ENCODE measurements around the gene LSMEM2. TPM values are rescaled to one million over a fixed set of nuclear protein-coding genes. Genes with fewer than 3 reads are reported as not detected.

Gene LSMEM2
- total and polyA plus RNA-seq, 2 experiments from 2014 or later: 0.59 to 0.86 TPM

DNA sequence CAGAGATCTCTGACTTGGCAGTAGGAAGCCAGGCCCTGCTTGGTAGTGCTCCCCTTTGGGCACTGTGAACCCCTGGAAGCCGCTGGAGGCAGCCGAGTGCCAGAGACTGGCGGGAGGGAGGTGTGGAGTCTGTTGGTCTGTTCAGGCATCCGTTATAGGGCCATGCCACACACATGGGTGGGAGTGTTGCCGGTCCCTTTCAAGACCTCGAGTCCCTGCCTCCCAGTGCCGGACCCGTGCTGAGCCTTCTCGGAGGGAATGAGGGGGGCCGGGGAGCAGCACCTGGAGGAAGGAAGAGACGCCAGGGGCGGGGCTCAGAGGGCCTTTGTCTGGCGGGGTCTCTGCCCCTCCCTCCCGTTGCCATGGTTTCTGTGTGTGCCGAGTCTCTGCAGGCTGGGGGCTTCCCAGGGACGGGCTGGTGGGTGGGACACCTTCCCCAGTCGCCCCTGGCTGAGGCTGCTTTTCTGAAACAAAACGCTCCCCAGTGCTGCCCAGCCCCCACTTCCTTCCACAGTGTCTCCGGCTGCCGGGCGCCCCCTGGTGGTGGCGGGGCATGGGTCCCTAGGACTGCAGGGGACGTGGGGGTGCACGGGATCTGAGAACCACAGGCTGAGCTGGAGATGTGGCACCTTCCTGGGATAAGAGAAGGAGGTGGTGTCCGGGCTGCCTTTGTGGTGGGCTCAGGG lies 32.9 kb upstream of the LSMEM2 start:
- Mint-ChIP-seq H3K9me3 (no peaks in the 10 kb centered on the region), H3K4me1 (peaks cover 66% of the 10 kb centered on the region), H3K27me3 (ENCODE audit: insufficient read depth, low read depth, poor library complexity) (peaks cover 20% of the 10 kb centered on the region), H3K4me3 (peak overlapping the region; percentile 39), H3K27ac (peak overlapping the region; percentile 94), H3K36me3 (ENCODE audit: low read depth) (peaks cover 15% of the 10 kb centered on the region)
- Histone ChIP-seq H3K4me3 (peak overlapping the region; percentile 35; the same call in 1 of the 2 replicates), H2AFZ (no peak overlapping the region), H3K36me3 (ENCODE audit: insufficient read depth) (no peaks in the 10 kb centered on the region), H3K27me3 (ENCODE audit: insufficient read depth) (no peaks in the 10 kb centered on the region), H3K4me1 (ENCODE audit: insufficient read depth) (peaks cover 48% of the 10 kb centered on the region), H3K79me2 (replicated peaks; ENCODE audit: insufficient read depth) (peaks cover 86% of the 10 kb centered on the region), H3K4me2 (peak overlapping the region; percentile 72), H3F3A (replicated peaks; ENCODE audit: low read depth) (peaks cover 11% of the 10 kb centered on the region; the same call in 1 of the 2 replicates), H3K9me2 (ENCODE audit: insufficient read depth) (no peaks in the 10 kb centered on the region), H4K20me1 (replicated peaks; ENCODE audit: insufficient read depth) (peaks cover 49% of the 10 kb centered on the region), H3K27ac (ENCODE audit: low read depth) (peak overlapping the region; percentile 92)
- peak; percentile 66 for TF ChIP-seq CREB1 (CRISPR knock-in tag; IDR thresholded peaks at IDR 0.05; ENCODE audit: low read depth)
- TF ChIP-seq, protein P1, sequence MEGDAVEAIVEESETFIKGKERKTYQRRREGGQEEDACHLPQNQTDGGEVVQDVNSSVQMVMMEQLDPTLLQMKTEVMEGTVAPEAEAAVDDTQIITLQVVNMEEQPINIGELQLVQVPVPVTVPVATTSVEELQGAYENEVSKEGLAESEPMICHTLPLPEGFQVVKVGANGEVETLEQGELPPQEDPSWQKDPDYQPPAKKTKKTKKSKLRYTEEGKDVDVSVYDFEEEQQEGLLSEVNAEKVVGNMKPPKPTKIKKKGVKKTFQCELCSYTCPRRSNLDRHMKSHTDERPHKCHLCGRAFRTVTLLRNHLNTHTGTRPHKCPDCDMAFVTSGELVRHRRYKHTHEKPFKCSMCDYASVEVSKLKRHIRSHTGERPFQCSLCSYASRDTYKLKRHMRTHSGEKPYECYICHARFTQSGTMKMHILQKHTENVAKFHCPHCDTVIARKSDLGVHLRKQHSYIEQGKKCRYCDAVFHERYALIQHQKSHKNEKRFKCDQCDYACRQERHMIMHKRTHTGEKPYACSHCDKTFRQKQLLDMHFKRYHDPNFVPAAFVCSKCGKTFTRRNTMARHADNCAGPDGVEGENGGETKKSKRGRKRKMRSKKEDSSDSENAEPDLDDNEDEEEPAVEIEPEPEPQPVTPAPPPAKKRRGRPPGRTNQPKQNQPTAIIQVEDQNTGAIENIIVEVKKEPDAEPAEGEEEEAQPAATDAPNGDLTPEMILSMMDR (conservative IDR thresholded peaks at IDR 0.05; ENCODE audit: low read depth in 2 of 2): peak; percentile 92 to 97
- TF ChIP-seq EZH2phosphoT487 (IDR thresholded peaks at IDR 0.05; ENCODE audit: unreplicated experiment): no peak
- TF ChIP-seq, protein P2, sequence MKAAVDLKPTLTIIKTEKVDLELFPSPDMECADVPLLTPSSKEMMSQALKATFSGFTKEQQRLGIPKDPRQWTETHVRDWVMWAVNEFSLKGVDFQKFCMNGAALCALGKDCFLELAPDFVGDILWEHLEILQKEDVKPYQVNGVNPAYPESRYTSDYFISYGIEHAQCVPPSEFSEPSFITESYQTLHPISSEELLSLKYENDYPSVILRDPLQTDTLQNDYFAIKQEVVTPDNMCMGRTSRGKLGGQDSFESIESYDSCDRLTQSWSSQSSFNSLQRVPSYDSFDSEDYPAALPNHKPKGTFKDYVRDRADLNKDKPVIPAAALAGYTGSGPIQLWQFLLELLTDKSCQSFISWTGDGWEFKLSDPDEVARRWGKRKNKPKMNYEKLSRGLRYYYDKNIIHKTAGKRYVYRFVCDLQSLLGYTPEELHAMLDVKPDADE (IDR thresholded peaks at IDR 0.05): peak; percentile 68
- TF ChIP-seq ZNF331 (CRISPR knock-in tag; IDR thresholded peaks at IDR 0.05; ENCODE audit: low read depth): no peak
- TF ChIP-seq JUNB (IDR thresholded peaks at IDR 0.05; ENCODE audit: unreplicated experiment): no peak
- peak; percentile 77 for ATAC-seq
- DNase-seq (ENCODE audit: low spot score): peak; percentile 98

DNA sequence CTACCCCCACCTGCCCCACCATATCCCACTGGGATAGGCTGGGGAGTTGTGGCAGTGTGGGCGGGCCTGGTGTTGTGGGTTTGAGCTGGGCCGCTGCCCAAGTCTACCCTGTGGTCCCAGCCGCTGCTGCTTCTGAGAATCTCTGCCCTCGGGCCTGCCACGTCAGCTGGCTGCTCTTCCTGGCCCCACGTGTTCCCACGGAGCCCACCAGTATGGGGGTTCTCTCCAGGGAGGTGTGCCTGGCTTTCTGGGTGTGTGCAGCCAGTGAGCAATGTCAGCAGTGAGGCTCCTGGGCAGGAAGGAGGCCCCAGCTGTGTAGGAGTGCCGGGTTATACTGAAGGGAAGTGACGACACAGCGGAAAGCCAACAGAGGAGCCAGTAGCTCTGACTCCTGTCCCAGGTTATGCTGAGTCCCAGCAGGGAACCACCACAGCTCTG lies 32.4 kb upstream of the LSMEM2 start:
- H3K4me3 Mint-ChIP-seq: peak overlapping the region; percentile 7; the same call in 2 of the 3 replicates
- Histone ChIP-seq H4K20me1 (replicated peaks; ENCODE audit: insufficient read depth) (peaks cover 52% of the 10 kb centered on the region), H3K9me2 (ENCODE audit: insufficient read depth) (no peaks in the 10 kb centered on the region), H3K4me1 (ENCODE audit: insufficient read depth) (peaks cover 44% of the 10 kb centered on the region), H3K79me2 (replicated peaks; ENCODE audit: insufficient read depth) (peaks cover 85% of the 10 kb centered on the region), H3K27me3 (ENCODE audit: insufficient read depth) (no peaks in the 10 kb centered on the region), H2AFZ (no peak overlapping the region), H3K27ac (ENCODE audit: low read depth) (peak overlapping the region; percentile 92), H3K4me2 (peak overlapping the region; percentile 72), H3F3A (replicated peaks; ENCODE audit: low read depth) (peaks cover 11% of the 10 kb centered on the region; the same call in 1 of the 2 replicates), H3K36me3 (ENCODE audit: insufficient read depth) (no peaks in the 10 kb centered on the region), H3K4me3 (0 out of 2 replicates have a peak overlapping the region, but pooled peaks have one; percentile 35)
- ATAC-seq (peak; percentile 13), DNase-seq (ENCODE audit: low spot score) (peak; percentile 52)
- peaks cover 18% of the 10 kb centered on the region for H3K27me3 Mint-ChIP-seq (ENCODE audit: insufficient read depth, low read depth, poor library complexity)
- peak overlapping the region; percentile 94 for H3K27ac Mint-ChIP-seq
- peaks cover 61% of the 10 kb centered on the region for H3K4me1 Mint-ChIP-seq
- peaks cover 19% of the 10 kb centered on the region for H3K36me3 Mint-ChIP-seq (ENCODE audit: low read depth)
- H3K9me3 Mint-ChIP-seq: no peaks in the 10 kb centered on the region
- TF ChIP-seq, protein P1 (conservative IDR thresholded peaks at IDR 0.05; ENCODE audit: low read depth in 2 of 2): no peak
- TF ChIP-seq JUNB (IDR thresholded peaks at IDR 0.05; ENCODE audit: unreplicated experiment): no peak
- TF ChIP-seq EZH2 (IDR thresholded peaks at IDR 0.05; ENCODE audit: low read depth, unreplicated experiment): no peak
- TF ChIP-seq, protein P3, sequence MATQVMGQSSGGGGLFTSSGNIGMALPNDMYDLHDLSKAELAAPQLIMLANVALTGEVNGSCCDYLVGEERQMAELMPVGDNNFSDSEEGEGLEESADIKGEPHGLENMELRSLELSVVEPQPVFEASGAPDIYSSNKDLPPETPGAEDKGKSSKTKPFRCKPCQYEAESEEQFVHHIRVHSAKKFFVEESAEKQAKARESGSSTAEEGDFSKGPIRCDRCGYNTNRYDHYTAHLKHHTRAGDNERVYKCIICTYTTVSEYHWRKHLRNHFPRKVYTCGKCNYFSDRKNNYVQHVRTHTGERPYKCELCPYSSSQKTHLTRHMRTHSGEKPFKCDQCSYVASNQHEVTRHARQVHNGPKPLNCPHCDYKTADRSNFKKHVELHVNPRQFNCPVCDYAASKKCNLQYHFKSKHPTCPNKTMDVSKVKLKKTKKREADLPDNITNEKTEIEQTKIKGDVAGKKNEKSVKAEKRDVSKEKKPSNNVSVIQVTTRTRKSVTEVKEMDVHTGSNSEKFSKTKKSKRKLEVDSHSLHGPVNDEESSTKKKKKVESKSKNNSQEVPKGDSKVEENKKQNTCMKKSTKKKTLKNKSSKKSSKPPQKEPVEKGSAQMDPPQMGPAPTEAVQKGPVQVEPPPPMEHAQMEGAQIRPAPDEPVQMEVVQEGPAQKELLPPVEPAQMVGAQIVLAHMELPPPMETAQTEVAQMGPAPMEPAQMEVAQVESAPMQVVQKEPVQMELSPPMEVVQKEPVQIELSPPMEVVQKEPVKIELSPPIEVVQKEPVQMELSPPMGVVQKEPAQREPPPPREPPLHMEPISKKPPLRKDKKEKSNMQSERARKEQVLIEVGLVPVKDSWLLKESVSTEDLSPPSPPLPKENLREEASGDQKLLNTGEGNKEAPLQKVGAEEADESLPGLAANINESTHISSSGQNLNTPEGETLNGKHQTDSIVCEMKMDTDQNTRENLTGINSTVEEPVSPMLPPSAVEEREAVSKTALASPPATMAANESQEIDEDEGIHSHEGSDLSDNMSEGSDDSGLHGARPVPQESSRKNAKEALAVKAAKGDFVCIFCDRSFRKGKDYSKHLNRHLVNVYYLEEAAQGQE (IDR thresholded peaks at IDR 0.05; ENCODE audit: unreplicated experiment): no peak
- no peak for TF ChIP-seq STAT1 (IDR thresholded peaks at IDR 0.05; ENCODE audit: unreplicated experiment)
- TF ChIP-seq, protein P2 (IDR thresholded peaks at IDR 0.05): no peak
- TF ChIP-seq CREB1 (CRISPR knock-in tag; IDR thresholded peaks at IDR 0.05; ENCODE audit: low read depth): no peak
- TF ChIP-seq EZH2phosphoT487 (IDR thresholded peaks at IDR 0.05; ENCODE audit: unreplicated experiment): no peak
- TF ChIP-seq POLR2AphosphoS5 (IDR thresholded peaks at IDR 0.05; ENCODE audit: low read depth): no peak
- no peak for TF ChIP-seq ZNF114 (CRISPR knock-in tag; IDR thresholded peaks at IDR 0.05)
- no peak for TF ChIP-seq NANOG (IDR thresholded peaks at IDR 0.05; ENCODE audit: borderline replicate concordance)
- no peak for TF ChIP-seq ZNF331 (CRISPR knock-in tag; IDR thresholded peaks at IDR 0.05; ENCODE audit: low read depth)

All from GM23338 (cell line).